Keratinocyte (primary cell): ENCODE results near the gene GRK3. TPM values are rescaled to one million over a fixed set of nuclear protein-coding genes. Genes with fewer than 3 reads are reported as not detected.

Experiments used
- DNase-seq: peaks from one replicate; pipeline ENCODE4 v3.0.0-alpha.2; 2011; ENCODE audit warnings: low read depth, missing footprints, low spot score
- FAIRE-seq: peaks from 2 replicates; lab custom pipeline; 2011; peaks lifted over from hg19 to GRCh38; lab: Jason Lieb, UNC
- H2AFZ ChIP-seq: 2 replicates; pipeline ENCODE4 v1.6.0; 2012; ENCODE audit warnings: low read length, control low read depth, inconsistent platforms; ENCODE audit not compliant: control insufficient read depth
- H3K27ac ChIP-seq: 2 replicates; pipeline ENCODE4 v1.5.1; 2011; ENCODE audit warnings: low read length; ENCODE audit not compliant: control insufficient read depth, insufficient read depth
- H3K27me3 ChIP-seq: 3 replicates; pipeline ENCODE4 v1.6.0; 2011; ENCODE audit warnings: low read length; ENCODE audit not compliant: control insufficient read depth, insufficient read depth; ENCODE audit errors: extremely low read depth
- H3K36me3 ChIP-seq, 2 experiments: 2 replicates in 1 of 2; 3 replicates in 1 of 2; pipeline ENCODE4 v1.5.1; 2011; ENCODE audit warnings: low read length in 2 of 2, mild to moderate bottlenecking in 1 of 2; ENCODE audit not compliant: control insufficient read depth in 2 of 2, insufficient read depth in 2 of 2; ENCODE audit errors: extremely low read depth in 1 of 2
- H3K4me1 ChIP-seq: 3 replicates; pipeline ENCODE4 v1.5.1; 2011; ENCODE audit warnings: low read length; ENCODE audit not compliant: control insufficient read depth, insufficient read depth; ENCODE audit errors: extremely low read depth
- H3K4me2 ChIP-seq: 3 replicates; pipeline ENCODE4 v1.6.0; 2011; ENCODE audit warnings: low read depth, low read length; ENCODE audit not compliant: control insufficient read depth, insufficient read depth; ENCODE audit errors: extremely low read depth
- H3K4me3 ChIP-seq, 3 experiments: fragments of 200-600 bp in 1 of 3; sonication (generic) in 1 of 3; 2 replicates in 2 of 3; 3 replicates in 1 of 3; pipeline ENCODE4 v1.5.1; 2011 to 2016; ENCODE audit warnings: low read length in 3 of 3, mild to moderate bottlenecking in 3 of 3, control low read depth in 2 of 3, inconsistent platforms in 1 of 3, low read depth in 1 of 3, mixed read lengths in 1 of 3, mixed run types in 1 of 3, moderate library complexity in 1 of 3; ENCODE audit not compliant: control insufficient read depth in 2 of 3, insufficient read depth in 2 of 3; ENCODE audit errors: extremely low read depth in 1 of 3
- H3K79me2 ChIP-seq: 2 replicates; pipeline ENCODE4 v1.6.0; 2012; ENCODE audit warnings: low read length; ENCODE audit not compliant: control insufficient read depth, insufficient read depth
- H3K9ac ChIP-seq: 3 replicates; pipeline ENCODE4 v1.6.0; 2011; ENCODE audit warnings: low read length; ENCODE audit not compliant: control insufficient read depth, insufficient read depth; ENCODE audit errors: extremely low read depth
- H3K9me1 ChIP-seq: 3 replicates; pipeline ENCODE4 v1.6.0; 2011; ENCODE audit warnings: low read length; ENCODE audit not compliant: control insufficient read depth, insufficient read depth; ENCODE audit errors: extremely low read depth
- H3K9me3 ChIP-seq: 2 replicates; pipeline ENCODE4 v1.5.1; 2012; ENCODE audit warnings: low read depth, low read length; ENCODE audit not compliant: control insufficient read depth
- H4K20me1 ChIP-seq: 3 replicates; pipeline ENCODE4 v1.6.0; 2011; ENCODE audit warnings: low read length; ENCODE audit not compliant: control insufficient read depth, insufficient read depth; ENCODE audit errors: extremely low read depth
- EZH2 ChIP-seq: IDR thresholded peaks from one replicate; pipeline ENCODE4 v1.6.1; 2012; ENCODE audit warnings: inconsistent platforms, mild to moderate bottlenecking, low read length, moderate library complexity
- dilution Hi-C: fragments of 300-500 bp; cut with MboI; formaldehyde crosslinking; loops from one replicate; pipeline ENCODE4 v1.7.0; 2020; ENCODE audit warnings: low sequenced_read_pairs; ENCODE audit not compliant: extremely low pct_ligation_motif_present
- polyA plus RNA-seq, 5 experiments: library from polyadenylated mRNA; depleted of rRNA in 3 of 5; stranded (reverse) in 3 of 5; stranded (forward) in 1 of 5; unstranded in 1 of 5; fragments of >200 nt; gene quantifications; 1 replicate in 1 of 5; 2 replicates in 3 of 5; 3 replicates in 1 of 5; pipeline versions ENCODE4 v1.2.1 to v1.2.3, GENCODE V29; 2011 to 2012; ENCODE audit warnings: missing spikeins in 2 of 5, low read depth in 1 of 5, low replicate concordance in 1 of 5
- TF ChIP-seq, protein P1 (sequence below), 3 experiments: IDR thresholded peaks in 1 of 3; conservative IDR thresholded peaks in 1 of 3; optimal IDR thresholded peaks in 1 of 3; 2 replicates in 2 of 3; 3 replicates in 1 of 3; pipeline versions ENCODE3 to v1.5.1; 2011; ENCODE audit warnings: low read length in 3 of 3, mild to moderate bottlenecking in 3 of 3, moderate library complexity in 2 of 3, control low read depth in 1 of 3, inconsistent platforms in 1 of 3; ENCODE audit not compliant: insufficient read depth in 2 of 3; ENCODE audit errors: extremely low read depth in 1 of 3

Gene GRK3
- polyA plus RNA-seq, 1 donor (not counting 4 experiments of a cell fraction or from before 2014, with no cell fraction given) = 8.1 TPM

GRCh38 chr22:25546242-25546641 is 18.2 kb upstream of the GRK3 start:
- no peak for TF ChIP-seq EZH2
- TF ChIP-seq, protein P1, sequence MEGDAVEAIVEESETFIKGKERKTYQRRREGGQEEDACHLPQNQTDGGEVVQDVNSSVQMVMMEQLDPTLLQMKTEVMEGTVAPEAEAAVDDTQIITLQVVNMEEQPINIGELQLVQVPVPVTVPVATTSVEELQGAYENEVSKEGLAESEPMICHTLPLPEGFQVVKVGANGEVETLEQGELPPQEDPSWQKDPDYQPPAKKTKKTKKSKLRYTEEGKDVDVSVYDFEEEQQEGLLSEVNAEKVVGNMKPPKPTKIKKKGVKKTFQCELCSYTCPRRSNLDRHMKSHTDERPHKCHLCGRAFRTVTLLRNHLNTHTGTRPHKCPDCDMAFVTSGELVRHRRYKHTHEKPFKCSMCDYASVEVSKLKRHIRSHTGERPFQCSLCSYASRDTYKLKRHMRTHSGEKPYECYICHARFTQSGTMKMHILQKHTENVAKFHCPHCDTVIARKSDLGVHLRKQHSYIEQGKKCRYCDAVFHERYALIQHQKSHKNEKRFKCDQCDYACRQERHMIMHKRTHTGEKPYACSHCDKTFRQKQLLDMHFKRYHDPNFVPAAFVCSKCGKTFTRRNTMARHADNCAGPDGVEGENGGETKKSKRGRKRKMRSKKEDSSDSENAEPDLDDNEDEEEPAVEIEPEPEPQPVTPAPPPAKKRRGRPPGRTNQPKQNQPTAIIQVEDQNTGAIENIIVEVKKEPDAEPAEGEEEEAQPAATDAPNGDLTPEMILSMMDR (optimal IDR thresholded peaks at IDR 0.05 in 1 of 3, IDR thresholded peaks at IDR 0.05 in 1 of 3, conservative IDR thresholded peaks at IDR 0.05 in 1 of 3; ENCODE audit: extremely low read depth in 1 of 3, insufficient read depth in 2 of 3, low read length in 3 of 3) = no peak
- no peak overlapping the region for H2AFZ ChIP-seq
- no peaks in the 10 kb centered on the region for H3K36me3 ChIP-seq
- H3K9ac ChIP-seq = no peak overlapping the region
- H3K27ac ChIP-seq = no peak overlapping the region
- H4K20me1 ChIP-seq = no peaks in the 10 kb centered on the region
- dilution Hi-C loops = no loop called here
- no peaks in the 10 kb centered on the region for H3K9me1 ChIP-seq
- no peaks in the 10 kb centered on the region for H3K4me1 ChIP-seq
- H3K27me3 ChIP-seq = no peaks in the 10 kb centered on the region
- no peaks in the 10 kb centered on the region for H3K79me2 ChIP-seq
- H3K4me3 ChIP-seq = no peak overlapping the region
- no peak overlapping the region for H3K4me2 ChIP-seq
- no peak for FAIRE-seq
- H3K9me3 ChIP-seq = no peaks in the 10 kb centered on the region
- no peak for DNase-seq

DNA sequence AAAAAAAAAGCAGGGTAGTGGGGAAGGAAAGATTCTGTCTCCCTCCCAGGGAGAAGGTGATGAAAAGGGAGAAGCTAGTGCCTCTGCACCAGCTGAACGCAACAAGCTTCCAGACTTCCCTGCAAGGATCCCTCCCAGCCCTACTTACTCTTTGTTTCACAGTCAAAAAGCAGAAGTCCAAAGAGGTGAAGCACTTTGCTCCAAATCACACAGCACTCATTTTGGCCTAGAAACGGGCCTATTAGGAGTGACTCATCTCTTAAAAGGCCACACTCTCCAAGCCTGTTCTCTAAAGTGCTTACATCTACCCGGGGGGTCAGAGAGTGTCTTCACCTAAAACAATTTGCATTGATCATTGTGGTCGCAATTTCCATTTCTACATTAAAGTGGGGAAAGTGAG is 17.7 kb upstream of the GRK3 start:
- dilution Hi-C loops = no loop called here
- Histone ChIP-seq H3K4me2 (no peak overlapping the region), H2AFZ (no peak overlapping the region), H3K79me2 (no peaks in the 10 kb centered on the region), H3K36me3 (no peaks in the 10 kb centered on the region), H3K27me3 (no peaks in the 10 kb centered on the region), H3K9me1 (no peaks in the 10 kb centered on the region), H3K9ac (no peak overlapping the region), H4K20me1 (no peaks in the 10 kb centered on the region), H3K27ac (no peak overlapping the region), H3K4me3 (no peak overlapping the region), H3K4me1 (no peaks in the 10 kb centered on the region), H3K9me3 (no peaks in the 10 kb centered on the region)
- DNase-seq (no peak), FAIRE-seq (no peak)
- TF ChIP-seq, protein P1 (optimal IDR thresholded peaks at IDR 0.05 in 1 of 3, IDR thresholded peaks at IDR 0.05 in 1 of 3, conservative IDR thresholded peaks at IDR 0.05 in 1 of 3; ENCODE audit: extremely low read depth in 1 of 3, insufficient read depth in 2 of 3, low read length in 3 of 3) = no peak
- no peak for TF ChIP-seq EZH2
